Measurements from ENCODE around the gene EHBP1.

The EHBP1 gene

GRCh38 chr2:62826141-62826540 is 120.6 kb downstream of the EHBP1 start:
- Histone ChIP-seq H3K9me2 (replicated peaks; ENCODE audit: low read depth, low read length) (no peaks in the 10 kb centered on the region), H3K9me3 (ENCODE audit: insufficient read depth, low read depth, low read length) (no peaks in the 10 kb centered on the region), H3K4me3 (ENCODE audit: low read length, poor library complexity, severe bottlenecking) (no peak overlapping the region), H3K27me3 (ENCODE audit: insufficient read depth, low read length, poor library complexity, severe bottlenecking) (no peaks in the 10 kb centered on the region), H3K4me1 (ENCODE audit: insufficient read depth, low read length, poor library complexity, severe bottlenecking) (peaks cover 3% of the 10 kb centered on the region), H3K4me2 (ENCODE audit: low read depth, low read length, poor library complexity, severe bottlenecking) (no peak overlapping the region), H3K79me2 (ENCODE audit: insufficient read depth, low read length) (no peaks in the 10 kb centered on the region), H3F3A (ENCODE audit: low read depth) (no peaks in the 10 kb centered on the region), H2AFZ (ENCODE audit: low read length) (no peak overlapping the region), H4K20me1 (ENCODE audit: insufficient read depth, low read length, poor library complexity, severe bottlenecking) (no peaks in the 10 kb centered on the region), H3K9ac (ENCODE audit: low read depth, low read length, poor library complexity, severe bottlenecking) (no peak overlapping the region), H3K36me3 (ENCODE audit: insufficient read depth, low read length) (peaks cover 23% of the 10 kb centered on the region; the same call in 1 of the 2 replicates)
- TF ChIP-seq EZH2phosphoT487 (IDR thresholded peaks at IDR 0.05; ENCODE audit: borderline replicate concordance) (no peak), CTCF (conservative IDR thresholded peaks at IDR 0.05; ENCODE audit: low read length) (no peak)

GRCh38 chr2:62826953-62827675 is 121.6 kb downstream of the EHBP1 start:
- peaks cover 3% of the 10 kb centered on the region for H3K4me1 ChIP-seq (ENCODE audit: insufficient read depth, low read length, poor library complexity, severe bottlenecking)
- no peaks in the 10 kb centered on the region for H4K20me1 ChIP-seq (ENCODE audit: insufficient read depth, low read length, poor library complexity, severe bottlenecking)
- H3F3A ChIP-seq (ENCODE audit: low read depth), result no peaks in the 10 kb centered on the region
- TF ChIP-seq CTCF (conservative IDR thresholded peaks at IDR 0.05; ENCODE audit: low read length) (no peak), EZH2phosphoT487 (IDR thresholded peaks at IDR 0.05; ENCODE audit: borderline replicate concordance) (no peak)
- no peak overlapping the region for H3K4me2 ChIP-seq (ENCODE audit: low read depth, low read length, poor library complexity, severe bottlenecking)
- H3K9me3 ChIP-seq (ENCODE audit: insufficient read depth, low read depth, low read length), result no peaks in the 10 kb centered on the region
- H3K4me3 ChIP-seq (ENCODE audit: low read length, poor library complexity, severe bottlenecking), result no peak overlapping the region
- peaks cover 30% of the 10 kb centered on the region; the same call in 1 of the 2 replicates for H3K36me3 ChIP-seq (ENCODE audit: insufficient read depth, low read length)
- H2AFZ ChIP-seq (ENCODE audit: low read length), result no peak overlapping the region
- no peaks in the 10 kb centered on the region for H3K79me2 ChIP-seq (ENCODE audit: insufficient read depth, low read length)
- no peaks in the 10 kb centered on the region for H3K27me3 ChIP-seq (ENCODE audit: insufficient read depth, low read length, poor library complexity, severe bottlenecking)
- H3K9ac ChIP-seq (ENCODE audit: low read depth, low read length, poor library complexity, severe bottlenecking), result no peak overlapping the region
- no peaks in the 10 kb centered on the region for H3K9me2 ChIP-seq (replicated peaks; ENCODE audit: low read depth, low read length)

- TF ChIP-seq CTCF (conservative IDR thresholded peaks at IDR 0.05; ENCODE audit: low read length), result no peak
- no peak for TF ChIP-seq EZH2phosphoT487 (IDR thresholded peaks at IDR 0.05; ENCODE audit: borderline replicate concordance)
- H3K79me2 ChIP-seq (ENCODE audit: insufficient read depth, low read length), result no peaks in the 10 kb centered on the region
- H2AFZ ChIP-seq (ENCODE audit: low read length), result no peak overlapping the region
- H3K9me3 ChIP-seq (ENCODE audit: insufficient read depth, low read depth, low read length), result peaks cover 4% of the 10 kb centered on the region; the same call in 1 of the 2 replicates
- no peak overlapping the region for H3K4me2 ChIP-seq (ENCODE audit: low read depth, low read length, poor library complexity, severe bottlenecking)
- no peaks in the 10 kb centered on the region for H4K20me1 ChIP-seq (ENCODE audit: insufficient read depth, low read length, poor library complexity, severe bottlenecking)
- H3K4me3 ChIP-seq (ENCODE audit: low read length, poor library complexity, severe bottlenecking), result no peak overlapping the region
- H3K4me1 ChIP-seq (ENCODE audit: insufficient read depth, low read length, poor library complexity, severe bottlenecking), result no peaks in the 10 kb centered on the region
- no peaks in the 10 kb centered on the region for H3K9me2 ChIP-seq (replicated peaks; ENCODE audit: low read depth, low read length)
- H3K27me3 ChIP-seq (ENCODE audit: insufficient read depth, low read length, poor library complexity, severe bottlenecking), result no peaks in the 10 kb centered on the region
- H3F3A ChIP-seq (ENCODE audit: low read depth), result no peaks in the 10 kb centered on the region
- H3K9ac ChIP-seq (ENCODE audit: low read depth, low read length, poor library complexity, severe bottlenecking), result no peak overlapping the region
- peaks cover 43% of the 10 kb centered on the region for H3K36me3 ChIP-seq (ENCODE audit: insufficient read depth, low read length)
Measured at GRCh38 chr2:62831729-62832128, 126.2 kb downstream of the EHBP1 start.
